Endothelial cell of umbilical vein (primary cell): ENCODE measurements around the gene ACMSD. TPM values are rescaled to one million over a fixed set of nuclear protein-coding genes. Genes with fewer than 3 reads are reported as not detected.

ENCODE experiments used
- BruUV-seq: library from RNA; stranded (reverse); fragments of 400-500 nt; replicated peaks from 2 replicates; lab custom pipeline; 2021; lab: Mats Ljungman, UMichigan
- CTCF ChIA-PET: fragments of 300-600, 350-600 bp; sonication (Branson Sonifier 250); formaldehyde crosslinking; loops from one replicate; lab custom pipeline; 2021; ENCODE audit warnings: antibody characterized with exemption, inconsistent platforms; lab: Charles Lee
- POLR2A ChIA-PET: fragments of 300-600, 350-600 bp; sonication (Branson Sonifier 250); formaldehyde crosslinking; loops from one replicate; lab custom pipeline; 2021; ENCODE audit warnings: antibody characterized with exemption, inconsistent platforms; lab: Charles Lee
- DNase-seq: peaks from one replicate; pipeline ENCODE4 v3.0.0-alpha.2; 2011; ENCODE audit warnings: low read depth, low spot score
- FAIRE-seq: peaks from 2 replicates; lab custom pipeline; 2011; peaks lifted over from hg19 to GRCh38; lab: Jason Lieb, UNC
- H2AFZ ChIP-seq: 2 replicates; pipeline ENCODE4 v1.6.0; 2012; ENCODE audit warnings: low read depth, low read length, control low read depth, inconsistent platforms
- H3K27ac ChIP-seq: 2 replicates; pipeline ENCODE4 v1.5.1; 2011; ENCODE audit warnings: low read depth, mild to moderate bottlenecking, control low read depth, low read length, moderate library complexity; ENCODE audit not compliant: insufficient read depth
- H3K27me3 ChIP-seq, 2 experiments: 2 replicates each; pipeline versions ENCODE4 v1.6.0 to v1.6.1; 2011; ENCODE audit warnings: low read length in 2 of 2, mixed read lengths in 1 of 2; ENCODE audit not compliant: control insufficient read depth in 2 of 2, insufficient read depth in 2 of 2
- H3K36me3 ChIP-seq, 2 experiments: 2 replicates in 1 of 2; 3 replicates in 1 of 2; pipeline ENCODE4 v1.5.1; 2011; ENCODE audit warnings: low read length in 2 of 2, mild to moderate bottlenecking in 1 of 2, moderate library complexity in 1 of 2; ENCODE audit not compliant: control insufficient read depth in 2 of 2, insufficient read depth in 2 of 2; ENCODE audit errors: extremely low read depth in 1 of 2
- H3K4me1 ChIP-seq: 3 replicates; pipeline ENCODE4 v1.5.1; 2011; ENCODE audit warnings: mild to moderate bottlenecking, low read length; ENCODE audit not compliant: control insufficient read depth, insufficient read depth; ENCODE audit errors: extremely low read depth
- H3K4me2 ChIP-seq: 2 replicates; pipeline ENCODE4 v1.6.1; 2011; ENCODE audit warnings: low read length, control low read depth, mixed read lengths; ENCODE audit not compliant: insufficient read depth
- H3K4me3 ChIP-seq, 3 experiments: fragments of 200-600 bp in 1 of 3; sonication (generic), shearing (Covaris generic) in 1 of 3; replicated peaks in 1 of 3; 2 replicates each; pipeline ENCODE4 v1.5.1; 2011 to 2016; ENCODE audit warnings: control low read depth in 3 of 3, low read length in 3 of 3, mild to moderate bottlenecking in 2 of 3, inconsistent platforms in 1 of 3, low read depth in 1 of 3, moderate library complexity in 1 of 3; ENCODE audit not compliant: insufficient read depth in 1 of 3
- H3K79me2 ChIP-seq: 2 replicates; pipeline ENCODE4 v1.6.0; 2012; ENCODE audit warnings: low read length, inconsistent platforms; ENCODE audit not compliant: control insufficient read depth, insufficient read depth
- H3K9ac ChIP-seq: replicated peaks from 2 replicates; pipeline ENCODE3; 2011; ENCODE audit warnings: low read length, control low read depth; ENCODE audit not compliant: insufficient read depth; ENCODE audit errors: extremely low read depth
- H3K9me1 ChIP-seq: replicated peaks from 3 replicates; pipeline ENCODE4 v1.6.0; 2011; ENCODE audit warnings: mild to moderate bottlenecking, low read length; ENCODE audit not compliant: control insufficient read depth, insufficient read depth; ENCODE audit errors: extremely low read depth
- H3K9me3 ChIP-seq: replicated peaks from 2 replicates; pipeline ENCODE4 v1.5.1; 2012; ENCODE audit warnings: low read length, inconsistent platforms; ENCODE audit not compliant: control insufficient read depth, insufficient read depth
- H4K20me1 ChIP-seq: replicated peaks from 2 replicates; pipeline ENCODE3; 2011; ENCODE audit warnings: mild to moderate bottlenecking, low read length; ENCODE audit not compliant: control insufficient read depth, insufficient read depth; ENCODE audit errors: extremely low read depth
- CTCF ChIP-seq, 2 donors: IDR thresholded peaks; 1 replicate in 1 of 2; 2 replicates in 1 of 2; pipeline ENCODE4 v1.5.1; 2011; ENCODE audit warnings: low read length in 2 of 2, mild to moderate bottlenecking in 2 of 2, moderate library complexity in 2 of 2, control low read depth in 1 of 2, inconsistent platforms in 1 of 2, low read depth in 1 of 2; ENCODE audit not compliant: insufficient read depth in 1 of 2; ENCODE audit errors: extremely low read depth in 1 of 2
- EZH2 ChIP-seq: IDR thresholded peaks from 2 replicates; pipeline ENCODE4 v1.6.1; 2012; ENCODE audit warnings: borderline replicate concordance, low read depth, mild to moderate bottlenecking, moderate library complexity, low read length, inconsistent platforms; ENCODE audit not compliant: severe bottlenecking
- FOS ChIP-seq: IDR thresholded peaks from 2 replicates; pipeline ENCODE4 v1.6.1; 2011; ENCODE audit warnings: mild to moderate bottlenecking, low read length, moderate library complexity, borderline replicate concordance; ENCODE audit not compliant: insufficient read depth
- GATA2 ChIP-seq: IDR thresholded peaks from 2 replicates; pipeline ENCODE4 v1.7.0; 2011; ENCODE audit warnings: low read depth, mild to moderate bottlenecking, moderate library complexity, mixed read lengths, low read length; ENCODE audit not compliant: insufficient read length, insufficient read depth
- JUN ChIP-seq: IDR thresholded peaks from 2 replicates; pipeline ENCODE4 v1.6.1; 2011; ENCODE audit warnings: borderline replicate concordance, low read depth; ENCODE audit not compliant: insufficient read length, insufficient read depth
- MAX ChIP-seq: IDR thresholded peaks from 2 replicates; pipeline ENCODE4 v1.6.1; 2011; ENCODE audit not compliant: insufficient read depth, insufficient read length
- MYC ChIP-seq: IDR thresholded peaks from one replicate; pipeline ENCODE4 v1.6.1; 2011; ENCODE audit warnings: mild to moderate bottlenecking, low read depth, low read length
- POLR2A ChIP-seq: IDR thresholded peaks from 2 replicates; pipeline ENCODE4 v1.6.1; 2012; ENCODE audit warnings: low read depth, mild to moderate bottlenecking, control low read depth, low read length
- POLR2AphosphoS5 ChIP-seq: IDR thresholded peaks from 2 replicates; pipeline ENCODE4 v1.6.1; 2012; ENCODE audit warnings: low read depth, mild to moderate bottlenecking, control low read depth, low read length, moderate library complexity; ENCODE audit not compliant: insufficient read depth
- dilution Hi-C: fragments of 300-500 bp; cut with MboI; formaldehyde crosslinking; loops from one replicate; pipeline ENCODE4 v1.15.0; 2019; ENCODE audit warnings: low sequenced_read_pairs; ENCODE audit not compliant: extremely low pct_ligation_motif_present
- intact Hi-C: fragments of 100-400 bp; cut with micrococcal nuclease; formaldehyde crosslinking; loops from one replicate; pipeline ENCODE4 v1.10.0; 2022
- polyA plus RNA-seq, 4 experiments: library from polyadenylated mRNA; depleted of rRNA in 3 of 4; stranded (reverse) in 3 of 4; unstranded in 1 of 4; fragments of >200 nt; gene quantifications; 2 replicates each; pipeline versions ENCODE4 v1.2.1 to v1.2.3, GENCODE V29; 2011 to 2012; ENCODE audit warnings: missing spikeins in 1 of 4
- total RNA-seq: library from RNA; stranded (reverse); gene quantifications from 2 replicates; pipeline ENCODE4 v1.2.3, GENCODE V29; 2021

The ACMSD gene
- total and polyA plus RNA-seq, 2 donors (not counting 3 experiments of a cell fraction or from before 2014, with no cell fraction given): not detected

GRCh38 chr2:134905168-134905567 lies 66.8 kb downstream of the ACMSD start:
- dilution Hi-C loops (no loop called here), intact Hi-C loops (no loop called here)
- no peak for TF ChIP-seq EZH2
- no peak for TF ChIP-seq MAX
- no peak for TF ChIP-seq JUN
- TF ChIP-seq GATA2: no peak
- no peak for TF ChIP-seq CTCF (IDR thresholded peaks at IDR 0.05; ENCODE audit: extremely low read depth in 1 of 2, insufficient read depth in 1 of 2, low read depth in 1 of 2, low read length in 2 of 2)
- no peak for TF ChIP-seq MYC
- TF ChIP-seq POLR2A: no peak
- no peak for TF ChIP-seq POLR2AphosphoS5
- no peak for TF ChIP-seq FOS

More at GRCh38 chr2:134905168-134905567, 66.8 kb downstream of the ACMSD start:
- H3K79me2 ChIP-seq: no peaks in the 10 kb centered on the region
- H3K27me3 ChIP-seq: peaks cover 0 to 4% of the 10 kb centered on the region in 2 experiments
- DNase-seq (no peak), FAIRE-seq (no peak)
- H3K4me3 ChIP-seq: no peak overlapping the region
- POLR2A ChIA-PET: no interaction called here
- H3K36me3 ChIP-seq: no peaks in the 10 kb centered on the region
- no TSS peak for BruUV-seq
- no peak overlapping the region for H2AFZ ChIP-seq
- H3K9me1 ChIP-seq: no peaks in the 10 kb centered on the region
- H3K4me1 ChIP-seq: no peaks in the 10 kb centered on the region
- H3K4me2 ChIP-seq: no peak overlapping the region
- H4K20me1 ChIP-seq: no peaks in the 10 kb centered on the region
- H3K9me3 ChIP-seq: no peaks in the 10 kb centered on the region
- no peak overlapping the region for H3K27ac ChIP-seq
- H3K9ac ChIP-seq: no peak overlapping the region
- CTCF ChIA-PET: interaction anchor here (1.2 kb wide), 1 partner anchor 16 kb away, joined by 3 read pairs; no protein-coding TSS in a partner anchor
